ENCODE data around the gene RBM22.

GRCh38 chr5:150659360-150660107 lies 41.3 kb downstream of the RBM22 start:
- no peak for TF ChIP-seq BCL3 (IDR thresholded peaks at IDR 0.05)
- no peak for TF ChIP-seq ZSCAN20 (CRISPR knock-in tag; IDR thresholded peaks at IDR 0.05)
- TF ChIP-seq MAFK (IDR thresholded peaks at IDR 0.05; ENCODE audit: partially characterized antibody), result no peak
